CD4-positive, alpha-beta T cell treated with Interleukin-6 for 4 hours (primary cell): ENCODE data around the gene TMEM250.
"Not testable (repeated sequence)": the region's sequence is repeated elsewhere in the genome, so short reads cannot be mapped to it uniquely, and the experiment has no call there.

Experiments
- DNase-seq: peaks from one replicate; pipeline ENCODE4 v3.0.0-alpha.2; 2020; ENCODE audit warnings: mixed read lengths

The TMEM250 gene

DNA sequence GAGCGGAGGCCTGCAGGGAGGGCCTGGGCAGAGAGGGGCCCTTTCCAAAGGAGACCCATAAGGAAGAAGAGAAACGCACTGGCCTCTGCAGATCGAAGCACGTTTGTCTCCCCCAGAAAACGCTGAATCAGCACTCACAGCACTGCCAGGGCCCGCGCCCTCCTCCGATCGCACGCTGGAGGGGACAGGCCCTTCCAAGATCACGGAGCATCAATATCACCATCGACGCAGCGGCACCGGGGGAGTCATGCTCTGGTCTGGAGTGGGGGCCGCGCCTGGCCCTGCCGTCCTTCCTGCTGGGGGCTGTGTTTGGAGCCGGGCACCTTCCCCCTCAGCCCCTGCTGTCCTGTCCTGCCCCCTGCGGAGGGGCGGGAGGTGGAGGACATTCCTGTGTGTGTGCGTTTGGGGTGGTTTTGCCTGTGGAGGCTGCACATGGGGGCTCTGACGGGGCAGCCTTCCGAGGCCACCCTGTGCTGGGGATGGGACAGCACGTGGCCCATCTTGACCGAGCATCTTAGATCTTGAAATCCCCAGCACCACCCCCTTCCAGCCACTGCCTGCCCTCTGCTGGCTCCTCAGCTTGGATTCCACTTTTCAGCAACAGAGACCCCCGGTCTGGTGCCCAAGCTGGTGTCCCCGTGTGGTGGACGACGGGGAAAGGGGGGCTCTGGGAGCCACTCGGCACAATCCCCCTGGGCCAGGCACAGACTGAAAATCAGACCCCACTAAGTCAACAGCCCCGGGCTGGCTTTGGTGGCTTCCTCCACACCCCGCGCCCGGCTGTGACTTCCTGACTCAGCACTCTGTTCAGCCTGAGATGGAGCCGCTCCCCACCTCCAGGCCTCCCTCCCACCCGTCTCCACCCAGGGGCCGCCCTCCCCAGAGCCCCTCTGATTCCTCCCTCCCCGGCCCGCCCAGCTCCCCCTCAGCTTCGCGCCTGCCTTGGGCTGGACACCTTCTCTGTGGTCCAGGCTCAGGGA lies 8.3 kb downstream of the TMEM250 start:
- peak; percentile 55 for DNase-seq

DNA sequence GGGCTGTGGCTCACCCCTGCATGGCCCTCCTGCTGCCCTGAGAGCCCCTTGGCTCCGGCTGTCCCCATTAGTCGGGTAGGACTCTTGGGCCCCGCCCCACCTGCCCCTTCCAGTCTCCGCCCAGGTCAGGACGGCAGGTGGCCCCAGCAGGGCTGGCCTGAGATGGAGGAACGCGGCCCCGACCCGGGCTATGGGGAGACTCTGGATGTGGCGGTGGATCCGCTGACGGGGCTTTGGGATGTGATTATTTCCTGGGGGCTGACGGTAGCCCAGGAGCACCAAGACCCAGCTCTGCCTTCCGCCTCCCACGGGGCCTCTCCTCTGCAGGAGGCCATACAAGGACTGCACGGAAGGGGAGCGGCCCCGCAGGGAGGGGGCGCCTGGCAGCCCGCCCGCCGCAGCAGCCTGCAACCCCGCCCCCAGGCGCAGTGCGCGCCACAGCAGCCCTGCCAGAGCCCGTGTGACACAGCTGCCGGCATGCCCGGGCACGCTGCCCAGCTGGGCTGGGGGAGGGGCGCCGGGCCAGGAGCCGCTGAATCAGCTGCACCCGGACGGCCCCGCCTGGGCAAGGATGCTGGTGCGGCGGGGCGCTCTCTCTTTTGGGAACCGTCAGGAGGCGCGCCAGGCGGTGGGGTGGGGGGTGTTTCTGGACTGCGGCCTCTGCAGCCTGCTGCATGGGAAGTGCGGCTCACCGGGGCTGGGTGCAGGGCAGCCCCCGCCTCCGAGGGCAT lies 9.2 kb downstream of the TMEM250 start:
- peak; percentile 96 for DNase-seq

DNA sequence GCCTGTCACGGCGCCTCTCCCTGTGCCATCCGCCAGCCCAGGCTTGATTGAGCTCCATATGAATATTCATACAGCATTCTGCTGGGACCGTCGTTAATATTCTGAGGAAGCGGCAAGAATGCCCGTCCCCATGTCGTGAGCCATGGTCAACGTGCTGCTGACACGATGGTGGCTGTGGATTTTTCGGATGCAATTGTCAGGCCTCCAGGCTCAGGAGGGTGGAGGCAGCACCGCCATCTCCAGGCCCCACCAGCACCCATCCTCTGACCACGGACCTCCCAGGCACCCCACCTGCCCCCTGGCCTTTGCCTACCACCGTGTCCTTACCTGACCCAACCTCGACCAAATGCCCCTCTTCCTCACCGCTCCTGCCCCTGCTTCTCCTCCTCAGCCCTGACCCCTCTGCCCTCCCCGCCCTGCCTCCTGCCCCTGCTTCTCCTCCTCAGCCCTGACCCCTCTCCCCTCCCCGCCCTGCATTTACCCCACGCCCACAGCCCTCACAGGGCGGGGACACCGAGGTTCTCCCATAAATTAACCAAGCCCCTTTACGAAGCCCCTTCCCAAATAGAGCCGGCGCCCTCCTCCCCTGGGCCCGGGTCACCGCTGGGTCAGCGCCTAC lies 9.9 kb downstream of the TMEM250 start:
- DNase-seq: no peak

DNA sequence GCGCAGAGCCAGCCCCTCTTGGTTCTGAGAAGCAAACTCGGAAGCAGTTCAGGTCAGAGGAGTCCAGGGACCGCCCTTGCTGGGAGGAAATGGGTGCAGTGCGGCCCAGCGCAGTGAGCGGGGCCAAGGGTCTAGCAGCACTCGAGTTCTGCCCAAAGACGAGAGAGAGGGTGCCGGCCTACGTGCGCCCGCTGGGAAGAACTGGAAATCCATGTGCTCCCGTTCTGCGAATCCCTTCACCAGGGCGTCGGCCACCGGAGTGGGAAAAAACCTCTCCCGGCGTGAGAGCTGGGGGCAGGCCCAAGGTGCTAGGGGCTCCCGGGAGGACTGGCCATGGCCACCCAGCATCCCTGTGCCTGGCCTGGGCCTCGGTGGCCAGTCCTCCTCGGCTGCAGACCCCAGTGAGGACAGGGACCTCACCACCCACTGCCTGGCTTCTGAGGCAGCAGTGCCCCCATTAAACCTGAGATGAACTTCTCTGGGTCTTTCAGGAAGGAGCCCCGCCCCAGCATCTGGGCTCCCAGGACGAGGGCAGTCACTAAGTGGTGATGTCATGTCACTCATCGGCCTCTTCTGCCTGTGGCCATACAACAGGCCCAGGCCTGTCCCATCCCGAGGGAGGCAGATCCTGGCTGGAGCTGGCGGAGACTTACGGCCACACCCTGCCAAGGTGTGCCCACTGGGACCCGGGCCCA lies 10.6 kb downstream of the TMEM250 start:
- no peak for DNase-seq

DNA sequence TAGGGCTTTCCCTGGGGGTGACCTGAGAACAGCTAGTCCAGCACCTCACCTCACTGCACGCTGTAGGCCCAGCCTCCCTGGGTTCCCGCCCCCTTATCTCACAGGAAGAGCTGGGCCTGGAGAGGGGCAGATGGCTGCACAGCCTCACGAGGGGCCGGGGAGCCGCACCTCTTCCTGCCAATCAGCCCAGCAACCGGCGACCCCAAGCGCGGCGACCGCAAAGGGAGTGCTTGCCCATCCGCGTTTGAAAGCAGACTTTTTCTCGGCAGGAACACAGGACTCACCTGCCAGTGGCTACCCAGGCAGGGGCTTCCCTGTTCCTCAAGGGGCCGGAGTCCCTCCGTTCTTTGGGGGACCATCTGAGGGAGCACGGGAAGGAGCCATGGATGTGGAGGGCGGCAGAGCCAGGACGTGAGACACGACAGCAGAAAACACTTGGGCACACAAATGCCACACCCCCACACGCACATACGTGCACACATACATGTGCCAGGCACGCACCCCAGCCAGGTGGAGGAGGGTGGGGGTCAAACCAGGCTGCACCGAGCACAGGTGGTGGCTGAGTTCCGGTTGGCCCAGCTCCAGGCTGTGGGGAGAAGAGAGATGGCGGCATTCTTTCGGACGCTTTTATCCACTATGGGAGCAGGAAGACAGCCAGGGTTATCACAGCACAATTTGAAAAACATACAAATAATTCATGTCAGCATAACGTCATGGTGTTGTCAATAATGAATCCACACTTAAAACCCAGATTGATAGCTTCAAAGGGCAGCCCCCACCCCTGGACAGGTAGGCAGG lies 11.3 kb downstream of the TMEM250 start:
- DNase-seq: peak; percentile 69

DNA sequence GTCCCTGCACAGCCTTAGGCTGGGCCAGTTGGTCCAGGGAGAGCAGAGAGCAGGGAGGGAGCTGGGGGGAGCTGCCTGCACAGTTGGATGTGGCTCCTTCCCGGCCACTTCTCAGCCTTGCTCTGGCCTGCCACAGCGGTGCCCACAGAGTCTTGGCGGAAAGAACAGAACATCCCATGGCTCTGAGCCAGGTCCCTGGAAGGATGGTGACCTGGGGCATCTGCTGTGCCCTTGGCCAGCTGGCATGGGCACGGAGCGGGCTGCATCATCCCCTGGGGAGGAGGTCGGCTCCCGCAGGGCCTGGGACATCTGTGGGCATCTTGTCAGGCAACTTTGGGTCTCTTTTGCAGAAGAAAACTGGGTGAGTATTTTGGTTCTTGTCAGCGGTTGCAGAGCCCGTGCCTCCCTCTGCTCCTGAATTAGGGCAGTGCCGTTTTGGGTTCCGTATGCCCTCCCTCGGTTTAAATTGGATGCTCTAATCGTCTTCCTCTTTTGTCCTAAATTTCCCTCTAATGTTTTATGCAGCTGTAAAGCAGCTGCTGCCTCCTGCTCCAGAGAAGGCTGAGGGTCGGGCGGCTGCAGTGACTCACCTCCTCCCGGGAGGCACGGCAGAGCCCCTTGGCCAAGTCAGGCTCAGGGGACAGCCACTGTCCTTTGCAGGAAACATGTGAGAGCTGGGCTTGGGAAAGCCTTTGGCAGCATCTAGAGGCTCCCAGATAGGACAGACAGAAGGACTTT lies 13.1 kb downstream of the TMEM250 start:
- DNase-seq: no peak

DNA sequence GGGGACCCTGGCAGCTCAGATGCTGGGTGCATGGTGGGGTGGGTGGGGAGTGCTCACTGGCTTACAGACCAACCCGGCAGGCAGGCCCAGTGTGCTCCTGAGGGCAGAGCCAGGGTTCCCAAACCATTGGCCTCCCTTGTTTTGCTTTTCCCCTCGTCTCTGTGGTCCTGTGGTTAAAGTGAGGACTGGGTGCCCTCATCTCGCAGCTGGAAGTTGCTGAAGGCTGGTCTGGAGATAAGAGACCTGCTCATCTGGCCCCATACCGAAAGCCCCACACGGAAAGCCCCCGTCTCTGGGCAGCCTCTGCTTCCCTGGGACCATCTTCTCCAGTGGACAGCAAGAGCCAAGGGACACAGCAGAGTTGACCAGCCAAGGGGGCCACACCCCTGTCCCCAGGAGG lies 13.8 kb downstream of the TMEM250 start:
- no peak for DNase-seq

DNA sequence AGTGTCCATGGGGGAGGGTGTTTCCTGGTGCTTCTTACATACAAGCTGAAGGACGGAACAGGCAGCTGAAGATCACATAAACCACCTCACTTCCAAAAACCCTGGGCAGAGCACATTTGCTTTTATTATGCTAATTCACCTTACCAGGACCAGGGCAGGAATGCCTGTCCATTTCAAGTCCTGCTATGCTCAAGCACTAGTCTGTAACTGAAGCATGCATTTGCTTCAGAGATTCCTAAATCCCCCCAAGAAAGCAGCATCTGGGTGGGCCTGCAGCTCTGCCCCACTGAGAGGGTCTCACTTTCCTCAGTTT lies 14.2 kb downstream of the TMEM250 start:
- no peak for DNase-seq

DNA sequence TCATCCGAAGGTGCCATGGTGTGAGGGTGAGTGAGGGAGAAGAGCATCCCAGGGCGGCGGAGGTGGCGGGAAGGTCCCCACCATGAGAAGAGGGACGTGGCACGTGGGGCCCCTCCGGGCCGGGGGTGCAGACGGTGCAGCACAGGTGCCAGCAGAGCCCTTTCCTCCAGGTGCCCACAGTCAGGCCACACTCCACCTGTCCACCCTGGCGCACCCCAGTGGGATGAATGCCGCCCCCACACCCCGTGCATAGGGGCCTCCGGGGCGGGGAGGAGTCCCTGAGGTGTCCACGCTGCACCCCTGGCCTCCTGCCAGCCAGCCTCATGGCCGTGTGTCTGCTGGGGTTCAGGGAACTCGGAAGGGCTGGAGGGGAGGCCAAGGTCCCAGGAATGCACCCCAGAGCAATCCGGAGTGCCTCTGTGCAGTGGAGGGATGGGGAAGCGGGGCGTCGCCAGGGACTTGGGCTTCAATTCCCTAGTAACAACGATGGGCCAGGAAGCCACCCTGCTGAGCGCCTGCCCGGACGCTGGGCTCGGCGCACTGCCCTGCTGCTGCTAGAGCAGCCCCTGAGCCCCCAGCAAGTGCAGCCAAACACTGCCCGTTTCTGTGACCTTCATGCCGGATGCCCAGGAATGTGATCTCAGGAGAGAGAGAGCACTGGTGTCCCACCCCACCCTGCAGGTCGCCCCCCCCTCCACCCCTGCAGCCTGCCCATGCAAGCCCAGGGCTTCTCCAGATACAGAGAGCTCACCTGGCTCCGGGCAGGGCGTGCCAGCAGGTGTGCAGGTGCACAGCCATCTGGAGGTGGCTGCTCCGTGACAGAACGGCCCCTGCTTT lies 14.8 kb downstream of the TMEM250 start:
- no peak for DNase-seq

DNA sequence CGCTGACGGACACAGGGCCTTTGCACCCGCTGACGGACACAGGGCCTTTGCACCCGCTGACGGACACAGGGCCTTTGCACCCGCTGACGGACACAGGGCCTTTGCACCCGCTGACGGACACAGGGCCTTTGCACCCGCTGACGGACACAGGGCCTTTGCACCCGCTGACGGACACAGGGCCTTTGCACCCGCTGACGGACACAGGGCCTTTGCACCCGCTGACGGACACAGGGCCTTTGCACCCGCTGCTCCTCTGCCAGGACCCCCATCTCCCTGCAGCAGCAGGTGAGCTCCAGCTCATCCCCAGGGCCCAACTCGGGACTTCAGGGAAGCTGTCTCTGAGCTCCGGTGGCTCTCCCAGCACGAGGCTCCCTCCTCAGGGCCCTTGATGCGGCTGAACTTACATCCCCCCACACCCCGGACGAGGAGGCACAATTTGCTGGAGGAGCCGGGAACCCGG lies 17.0 kb downstream of the TMEM250 start:
- not testable (repeated sequence) for DNase-seq

DNA sequence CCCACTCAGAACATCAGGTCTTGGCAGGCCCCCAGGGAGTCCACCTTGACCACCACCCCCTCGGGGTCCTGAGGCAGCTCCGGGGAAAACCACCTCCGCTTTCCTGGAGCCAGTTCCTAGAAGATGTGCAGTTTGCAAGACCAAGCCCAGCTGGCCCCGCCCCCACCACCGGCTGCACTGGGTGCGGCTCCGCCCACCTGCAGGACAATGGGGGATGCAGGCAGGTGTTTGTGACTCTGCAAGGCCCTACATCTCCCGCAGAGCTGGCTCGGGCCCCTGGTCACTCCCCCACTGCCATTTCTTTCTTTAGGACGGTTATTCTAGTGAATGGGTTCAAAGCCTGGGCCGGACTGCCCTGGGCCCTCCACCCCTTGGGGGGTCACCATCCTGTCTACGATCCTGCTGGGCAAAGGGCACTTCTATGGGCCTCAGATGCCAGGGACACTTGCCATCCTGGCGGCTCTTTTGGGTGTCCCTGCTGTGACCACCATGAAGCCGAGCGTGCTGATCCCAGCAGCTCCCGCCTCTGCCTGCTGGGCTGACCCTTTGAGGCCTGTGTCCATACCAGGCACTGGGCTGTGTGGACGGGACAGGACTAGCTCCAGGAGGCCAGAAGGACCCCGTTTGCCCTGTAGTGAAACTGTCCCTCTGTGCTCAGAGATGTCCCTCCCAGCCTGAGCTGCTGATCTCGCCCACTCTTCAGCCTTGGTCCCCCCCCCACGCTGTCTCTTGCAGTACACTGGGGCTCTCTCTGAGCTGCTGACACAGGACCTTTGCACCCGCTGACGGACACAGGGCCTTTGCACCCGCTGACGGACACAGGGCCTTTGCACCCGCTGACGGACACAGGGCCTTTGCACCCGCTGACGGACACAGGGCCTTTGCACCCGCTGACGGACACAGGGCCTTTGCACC lies 17.7 kb downstream of the TMEM250 start:
- no peak for DNase-seq

DNA sequence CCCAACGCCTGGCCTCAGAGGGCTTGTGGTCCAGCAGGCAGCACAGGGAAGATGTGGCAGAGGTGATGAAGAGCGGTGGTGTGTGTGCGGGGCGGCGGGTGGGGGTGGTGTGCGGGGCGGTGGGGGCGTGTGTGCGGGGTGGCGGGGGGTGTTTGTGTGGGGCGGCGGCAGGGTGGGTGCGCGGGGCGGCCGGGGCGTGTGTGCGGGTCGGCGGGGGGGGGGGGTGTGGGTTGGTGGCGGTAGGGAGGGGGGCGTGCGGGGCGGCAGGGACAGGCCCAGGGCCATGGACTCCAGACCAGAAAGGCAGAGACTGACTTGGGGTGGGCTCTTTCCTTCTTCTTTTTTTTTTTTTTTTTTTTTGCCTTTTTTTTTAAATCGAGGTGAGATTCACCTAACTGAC lies 19.1 kb downstream of the TMEM250 start:
- DNase-seq: no peak

DNA sequence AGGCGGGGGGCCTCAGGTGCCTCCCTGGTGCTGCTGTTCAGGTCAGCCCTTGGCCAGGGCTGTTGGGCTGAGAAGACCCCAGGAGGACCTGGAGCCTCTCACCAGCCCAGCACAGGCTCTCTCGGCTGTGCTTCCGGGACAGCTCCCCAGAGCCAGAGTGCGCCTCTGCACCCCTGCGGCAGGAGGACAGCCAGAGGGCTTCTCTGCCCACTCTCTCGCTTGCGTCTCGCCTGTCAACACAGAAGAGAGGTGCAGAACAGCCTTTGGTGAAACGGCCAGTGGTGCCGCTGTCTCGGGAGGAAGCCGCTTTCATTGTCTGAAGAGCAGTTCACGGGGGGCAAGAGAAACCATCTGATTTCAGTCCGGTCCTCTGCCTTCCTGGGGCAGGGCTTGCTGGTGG lies 19.8 kb downstream of the TMEM250 start:
- peak; percentile 30 for DNase-seq

DNA sequence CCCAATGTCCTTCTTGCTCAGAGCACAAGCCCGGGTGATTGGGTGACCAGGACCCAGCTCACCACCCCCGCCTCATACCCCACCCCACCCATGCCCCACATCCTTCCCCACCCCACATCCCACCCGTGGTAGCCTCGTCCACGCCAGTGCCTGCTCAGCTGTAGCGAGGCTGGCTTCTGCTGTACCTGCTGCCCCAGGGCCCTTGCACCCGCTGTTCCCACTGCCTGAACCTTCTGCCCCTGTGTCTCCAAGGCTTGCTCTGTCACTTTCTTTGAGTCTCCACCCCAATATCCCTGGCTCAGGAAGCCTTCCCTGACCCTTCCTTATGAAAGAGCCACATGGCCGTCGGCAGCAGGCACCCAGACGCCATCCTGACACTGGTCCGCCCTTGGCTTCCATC lies 20.5 kb downstream of the TMEM250 start:
- DNase-seq: no peak

DNA sequence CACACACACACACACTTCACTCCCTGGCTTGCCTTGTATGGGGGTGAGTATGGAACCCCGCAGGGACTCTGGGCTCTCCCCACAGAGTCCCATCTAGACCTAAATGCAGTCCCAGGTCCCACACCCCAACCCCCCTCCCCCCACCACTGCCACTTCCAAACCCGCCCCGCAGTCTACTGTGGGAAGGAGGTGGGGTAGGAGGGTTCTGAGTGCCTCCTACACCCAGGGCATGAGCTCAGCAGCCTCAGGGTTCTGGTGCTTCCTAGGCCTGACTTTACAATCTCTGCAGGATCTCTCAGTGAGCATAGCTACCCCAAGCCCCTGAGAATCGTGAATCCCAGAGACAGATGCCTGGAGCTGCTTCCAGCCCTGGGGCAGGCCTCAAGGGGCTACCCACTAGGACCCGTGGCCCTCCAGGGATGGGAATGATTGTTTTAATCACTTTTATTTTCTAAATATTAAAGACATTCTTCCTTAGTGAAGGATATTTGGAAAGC lies 22.1 kb downstream of the TMEM250 start:
- no peak for DNase-seq

DNA sequence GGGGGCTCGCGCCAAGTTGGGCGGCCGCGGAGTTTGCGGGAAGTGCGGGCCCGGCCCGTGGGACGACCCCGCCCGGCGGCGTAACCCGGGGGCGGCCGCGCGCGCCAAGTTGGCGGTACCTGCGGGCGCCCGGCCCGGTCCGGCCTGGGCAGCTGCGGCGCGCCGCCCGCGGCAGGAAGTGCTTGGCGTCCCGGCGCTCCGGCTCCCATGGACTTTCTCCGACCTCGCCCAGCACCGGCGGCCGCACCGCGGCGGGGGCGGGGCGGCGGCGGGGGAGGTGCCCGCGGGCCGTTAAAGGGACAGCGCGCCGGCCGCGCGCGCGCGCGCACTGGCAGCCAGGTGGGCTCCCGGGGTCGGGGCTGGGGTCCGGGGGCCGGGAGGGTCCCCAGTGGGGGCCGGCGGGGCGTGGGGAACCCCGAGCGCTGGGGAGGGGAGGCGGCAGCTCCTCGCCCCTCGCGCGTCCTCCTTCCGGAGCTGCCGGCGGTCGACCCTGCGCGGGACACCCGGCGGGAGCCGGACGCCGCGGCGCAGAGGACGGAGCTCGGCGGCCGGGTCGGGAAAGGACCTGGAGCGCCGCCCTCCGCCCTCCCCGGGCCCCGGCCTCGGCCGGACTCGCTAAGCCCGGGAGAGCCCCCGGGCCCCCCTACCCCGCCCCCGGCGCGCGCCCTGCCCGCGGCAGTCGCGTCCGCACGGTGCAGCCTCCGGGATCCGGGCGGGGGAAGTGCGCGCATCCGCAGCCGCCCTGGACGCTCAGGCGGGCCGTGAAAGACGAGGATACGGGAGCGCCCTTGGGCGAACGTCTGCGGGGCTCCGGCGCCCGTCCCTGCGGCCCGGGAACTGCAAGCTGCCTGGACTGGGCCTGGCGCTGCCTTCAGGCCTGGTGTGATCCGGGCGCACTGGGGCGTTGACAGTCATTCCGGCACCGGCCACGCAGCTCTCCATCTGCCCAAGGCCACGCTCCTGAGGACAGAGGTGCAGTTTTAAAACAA lies 23.3 kb downstream of the TMEM250 start, which contains the start of gene NACC2:
Gene NACC2, minus strand, starts transcription at position 220 of the 989 bp plus-strand sequence. CDS start 44,768 bp downstream, outside the sequence.
- peak; percentile 46 for DNase-seq
